ENCODE measurements around the gene CUBN. TPM values are rescaled to one million over a fixed set of nuclear protein-coding genes. Genes with fewer than 3 reads are reported as not detected.

CUBN gene
- total RNA-seq, 1 experiment from 2014 or later: 0.80 TPM

DNA sequence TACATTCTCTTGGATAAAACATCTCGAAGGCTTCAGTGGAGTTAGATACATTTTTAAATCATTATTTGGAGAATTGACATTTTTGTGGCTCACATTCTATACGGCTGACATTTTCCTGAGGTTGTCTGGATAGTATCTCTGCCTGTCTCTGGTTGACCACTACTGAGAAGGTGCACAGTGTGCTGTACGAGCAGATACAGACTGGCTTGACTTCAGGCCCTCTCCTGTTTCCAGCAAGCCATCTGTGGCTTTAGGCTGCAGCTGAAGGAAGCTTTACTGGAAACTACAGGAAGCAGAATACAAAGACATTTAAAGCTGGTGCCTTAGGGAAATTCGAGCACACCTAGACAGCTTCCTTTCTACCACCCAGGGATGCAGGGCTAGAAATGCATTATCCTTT lies 273.0 kb downstream of the CUBN start:
- ATAC-seq (peak; percentile 29; the same call in 1 of the 2 replicates), DNase-seq (no peak)
- Histone ChIP-seq H3K4me3 (ENCODE audit: low read length) (no peak overlapping the region), H3K79me2 (ENCODE audit: low read length) (no peaks in the 10 kb centered on the region), H3F3A (ENCODE audit: low read length, unreplicated experiment) (no peaks in the 10 kb centered on the region), H4K20me1 (ENCODE audit: low read length) (no peaks in the 10 kb centered on the region), H3K9ac (ENCODE audit: low read length) (no peak overlapping the region), H3K4me2 (ENCODE audit: low read length) (no peak overlapping the region), H3K4me1 (ENCODE audit: insufficient read depth, low read length) (peaks cover 19% of the 10 kb centered on the region), H3K27ac (ENCODE audit: low read length) (0 out of 2 replicates have a peak overlapping the region, but pooled peaks have one; percentile 17), H3K9me3 (ENCODE audit: low read length) (no peaks in the 10 kb centered on the region), H3K27me3 (ENCODE audit: low read length) (no peaks in the 10 kb centered on the region), H3K36me3 (ENCODE audit: low read depth, low read length) (no peaks in the 10 kb centered on the region), H3K9me2 (replicated peaks; ENCODE audit: low read length) (no peaks in the 10 kb centered on the region), H2AFZ (ENCODE audit: low read length) (no peak overlapping the region)
- intact Hi-C loops (cut with micrococcal nuclease): no loop called here
- ChIA-PET CTCF (no interaction called here), POLR2A (ENCODE audit: unreplicated experiment) (no interaction called here)
- TF ChIP-seq EZH2phosphoT487 (IDR thresholded peaks at IDR 0.05; ENCODE audit: borderline replicate concordance, low read length): no peak
- TF ChIP-seq EZH2 (IDR thresholded peaks at IDR 0.05; ENCODE audit: low read length, unreplicated experiment): no peak
- TF ChIP-seq, protein P1, sequence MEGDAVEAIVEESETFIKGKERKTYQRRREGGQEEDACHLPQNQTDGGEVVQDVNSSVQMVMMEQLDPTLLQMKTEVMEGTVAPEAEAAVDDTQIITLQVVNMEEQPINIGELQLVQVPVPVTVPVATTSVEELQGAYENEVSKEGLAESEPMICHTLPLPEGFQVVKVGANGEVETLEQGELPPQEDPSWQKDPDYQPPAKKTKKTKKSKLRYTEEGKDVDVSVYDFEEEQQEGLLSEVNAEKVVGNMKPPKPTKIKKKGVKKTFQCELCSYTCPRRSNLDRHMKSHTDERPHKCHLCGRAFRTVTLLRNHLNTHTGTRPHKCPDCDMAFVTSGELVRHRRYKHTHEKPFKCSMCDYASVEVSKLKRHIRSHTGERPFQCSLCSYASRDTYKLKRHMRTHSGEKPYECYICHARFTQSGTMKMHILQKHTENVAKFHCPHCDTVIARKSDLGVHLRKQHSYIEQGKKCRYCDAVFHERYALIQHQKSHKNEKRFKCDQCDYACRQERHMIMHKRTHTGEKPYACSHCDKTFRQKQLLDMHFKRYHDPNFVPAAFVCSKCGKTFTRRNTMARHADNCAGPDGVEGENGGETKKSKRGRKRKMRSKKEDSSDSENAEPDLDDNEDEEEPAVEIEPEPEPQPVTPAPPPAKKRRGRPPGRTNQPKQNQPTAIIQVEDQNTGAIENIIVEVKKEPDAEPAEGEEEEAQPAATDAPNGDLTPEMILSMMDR (conservative IDR thresholded peaks at IDR 0.05; ENCODE audit: low read depth, low read length): no peak
- no TSS peak for BruUV-seq (replicated peaks)

DNA sequence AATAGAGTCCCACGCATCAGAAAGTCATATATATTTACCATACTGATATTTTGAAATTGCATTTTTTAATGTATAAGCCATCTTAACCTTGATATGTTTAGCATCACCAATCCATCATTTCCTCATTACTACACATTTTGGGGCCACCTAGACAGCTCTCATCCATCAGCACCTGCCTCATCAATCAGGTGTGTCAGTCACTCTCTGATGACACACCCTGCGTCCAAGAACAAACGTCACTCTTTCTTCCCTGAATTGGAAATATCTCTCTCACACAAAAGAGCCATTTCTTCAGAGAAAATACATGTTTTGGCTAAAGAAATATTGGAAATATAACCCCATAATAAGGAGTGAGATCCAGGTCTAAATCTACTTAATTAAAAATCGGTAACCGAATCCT lies 273.5 kb downstream of the CUBN start:
- H2AFZ ChIP-seq (ENCODE audit: low read length): no peak overlapping the region
- ATAC-seq: 0 out of 2 replicates have a peak, but pooled peaks have one; percentile 13
- H3K36me3 ChIP-seq (ENCODE audit: low read depth, low read length): no peaks in the 10 kb centered on the region
- H3K27ac ChIP-seq (ENCODE audit: low read length): 0 out of 2 replicates have a peak overlapping the region, but pooled peaks have one; percentile 17
- no peak overlapping the region for H3K4me2 ChIP-seq (ENCODE audit: low read length)
- intact Hi-C loops (cut with micrococcal nuclease): no loop called here
- H3F3A ChIP-seq (ENCODE audit: low read length, unreplicated experiment): no peaks in the 10 kb centered on the region
- no peaks in the 10 kb centered on the region for H3K27me3 ChIP-seq (ENCODE audit: low read length)
- H3K4me3 ChIP-seq (ENCODE audit: low read length): no peak overlapping the region
- H3K9me3 ChIP-seq (ENCODE audit: low read length): no peaks in the 10 kb centered on the region
- no peaks in the 10 kb centered on the region for H3K9me2 ChIP-seq (replicated peaks; ENCODE audit: low read length)
- H4K20me1 ChIP-seq (ENCODE audit: low read length): no peaks in the 10 kb centered on the region
- TF ChIP-seq EZH2phosphoT487 (IDR thresholded peaks at IDR 0.05; ENCODE audit: borderline replicate concordance, low read length): no peak
- POLR2A ChIA-PET (ENCODE audit: unreplicated experiment): no interaction called here
- H3K79me2 ChIP-seq (ENCODE audit: low read length): no peaks in the 10 kb centered on the region
- peaks cover 19% of the 10 kb centered on the region for H3K4me1 ChIP-seq (ENCODE audit: insufficient read depth, low read length)
- CTCF ChIA-PET: no interaction called here
- no peak overlapping the region for H3K9ac ChIP-seq (ENCODE audit: low read length)
- no TSS peak for BruUV-seq (replicated peaks)
- peak; percentile 16 for DNase-seq

DNA sequence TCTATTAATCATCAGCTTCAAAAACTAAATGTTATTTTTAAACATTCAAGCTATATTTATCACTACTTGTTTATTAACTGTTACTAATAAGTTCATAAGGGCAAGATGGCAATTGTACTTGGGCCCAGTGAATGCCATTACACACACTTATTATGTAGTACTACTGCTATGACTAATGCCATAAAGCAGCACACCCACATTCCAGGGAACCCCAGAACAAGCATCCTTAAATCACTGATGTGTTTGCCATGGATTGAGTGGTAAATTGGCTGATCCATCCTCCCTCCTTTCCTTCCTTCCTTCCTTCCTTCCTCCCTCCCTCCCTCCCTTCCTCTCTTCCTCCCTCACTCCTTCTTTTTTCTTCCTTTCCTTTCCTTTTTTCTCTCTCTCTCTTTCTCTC lies 275.0 kb downstream of the CUBN start:
- no peaks in the 10 kb centered on the region for H3K36me3 ChIP-seq (ENCODE audit: low read depth, low read length)
- no peaks in the 10 kb centered on the region for H4K20me1 ChIP-seq (ENCODE audit: low read length)
- ATAC-seq (peak; percentile 79), DNase-seq (peak; percentile 55)
- no peak overlapping the region for H3K4me3 ChIP-seq (ENCODE audit: low read length)
- H3K79me2 ChIP-seq (ENCODE audit: low read length): no peaks in the 10 kb centered on the region
- no peaks in the 10 kb centered on the region for H3F3A ChIP-seq (ENCODE audit: low read length, unreplicated experiment)
- no peak overlapping the region for H3K4me2 ChIP-seq (ENCODE audit: low read length)
- no peaks in the 10 kb centered on the region for H3K27me3 ChIP-seq (ENCODE audit: low read length)
- TF ChIP-seq EZH2phosphoT487 (IDR thresholded peaks at IDR 0.05; ENCODE audit: borderline replicate concordance, low read length) (no peak), EZH2 (IDR thresholded peaks at IDR 0.05; ENCODE audit: low read length, unreplicated experiment) (no peak)
- TF ChIP-seq, protein P1 (conservative IDR thresholded peaks at IDR 0.05; ENCODE audit: low read depth, low read length): no peak
- POLR2A ChIA-PET (ENCODE audit: unreplicated experiment): no interaction called here
- H3K9me2 ChIP-seq (replicated peaks; ENCODE audit: low read length): no peaks in the 10 kb centered on the region
- intact Hi-C loops (cut with micrococcal nuclease): no loop called here
- CTCF ChIA-PET: interaction anchor here (0.5 kb wide), 1 partner anchor 260 kb away, joined by 8 read pairs; no protein-coding TSS in a partner anchor
- H3K9ac ChIP-seq (ENCODE audit: low read length): no peak overlapping the region
- no TSS peak for BruUV-seq (replicated peaks)
- no peaks in the 10 kb centered on the region for H3K9me3 ChIP-seq (ENCODE audit: low read length)
- no peak overlapping the region for H2AFZ ChIP-seq (ENCODE audit: low read length)
- H3K4me1 ChIP-seq (ENCODE audit: insufficient read depth, low read length): peaks cover 19% of the 10 kb centered on the region
- no peak overlapping the region for H3K27ac ChIP-seq (ENCODE audit: low read length)
